Smooth muscle cell (in vitro differentiated cells): ENCODE data around the gene SLC25A28. TPM values are rescaled to one million over a fixed set of nuclear protein-coding genes. Genes with fewer than 3 reads are reported as not detected.

Experiments used
- DNase-seq: peaks from one replicate; lab custom pipeline; 2025; ENCODE audit not compliant: unreplicated experiment; lab: John Stamatoyannopoulos, UW
- H2AFZ ChIP-seq: fragments of 200-600 bp; sonication (generic); 2 replicates; pipeline ENCODE4 v1.6.0; 2016; ENCODE audit warnings: antibody characterized with exemption, low read depth, mild to moderate bottlenecking
- H3F3A ChIP-seq: fragments of 200-600 bp; sonication (generic); 2 replicates; pipeline ENCODE4 v1.6.0; 2017; ENCODE audit warnings: antibody characterized with exemption, low read depth
- H3K27ac ChIP-seq: fragments of 200-600 bp; sonication (generic); 2 replicates; pipeline ENCODE4 v1.5.1; 2016; ENCODE audit warnings: low read depth, mild to moderate bottlenecking
- H3K27me3 ChIP-seq: fragments of 200-600 bp; sonication (generic); 2 replicates; pipeline ENCODE4 v1.6.1; 2016; ENCODE audit warnings: low read depth, mild to moderate bottlenecking
- H3K36me3 ChIP-seq: fragments of 200-600 bp; sonication (generic); 2 replicates; pipeline ENCODE4 v1.5.1; 2016; ENCODE audit warnings: low read depth
- H3K4me1 ChIP-seq: fragments of 200-600 bp; sonication (generic); 2 replicates; pipeline ENCODE4 v1.5.1; 2016; ENCODE audit warnings: low read depth
- H3K4me2 ChIP-seq: fragments of 200-600 bp; sonication (generic); 2 replicates; pipeline ENCODE4 v1.6.0; 2016; ENCODE audit warnings: mild to moderate bottlenecking
- H3K4me3 ChIP-seq: fragments of 200-600 bp; sonication (generic); 2 replicates; pipeline ENCODE4 v1.5.1; 2016; ENCODE audit warnings: mild to moderate bottlenecking
- H3K79me2 ChIP-seq: fragments of 200-600 bp; sonication (generic); 2 replicates; pipeline ENCODE4 v1.6.0; 2016; ENCODE audit warnings: low read depth, mild to moderate bottlenecking
- H3K9ac ChIP-seq: fragments of 200-600 bp; sonication (generic); 2 replicates; pipeline ENCODE4 v1.6.0; 2016; ENCODE audit warnings: low read depth
- H3K9me3 ChIP-seq: fragments of 200-600 bp; sonication (generic); replicated peaks from 2 replicates; pipeline ENCODE4 v1.5.1; 2016; ENCODE audit warnings: low read depth
- H4K20me1 ChIP-seq: fragments of 200-600 bp; sonication (generic); 2 replicates; pipeline ENCODE4 v1.6.0; 2016; ENCODE audit warnings: low read depth
- CTCF ChIP-seq: fragments of 200-600 bp; sonication (generic); IDR thresholded peaks from 2 replicates; pipeline ENCODE4 v1.5.1; 2017; ENCODE audit warnings: borderline replicate concordance, mild to moderate bottlenecking, antibody characterized with exemption; ENCODE audit not compliant: insufficient read depth, poor library complexity, severe bottlenecking
- whole genome bisulfite sequencing: methylation state at CpG from one replicate; pipeline ENCODE4 v1.1.7; 2016; ENCODE audit warnings: low lambda C conversion rate; 5-methylcytosine and 5-hydroxymethylcytosine counted together
- polyA plus RNA-seq: library from polyadenylated mRNA; unstranded; fragments of >200 nt; fragmentation: Nextera tagmentation; extraction: Ambion mirVana; gene quantifications from 2 replicates; pipeline ENCODE4 v1.2.1, GENCODE V29; 2016
- small RNA-seq: library from RNA; depleted of rRNA; stranded (forward); fragments of <200 nt; gene quantifications from one replicate; pipeline ENCODE3, GENCODE V24; 2014
- total RNA-seq: library from RNA; depleted of rRNA; stranded (reverse); fragments of >200 nt; gene quantifications from 2 replicates; pipeline ENCODE4 v1.2.3, GENCODE V29; 2014

The SLC25A28 gene
- total and polyA plus RNA-seq, 2 experiments from 2014 or later = 35.0 to 43.3 TPM

- Histone ChIP-seq H3K79me2 (no peaks in the 10 kb centered on the region), H3F3A (no peaks in the 10 kb centered on the region), H2AFZ (no peak overlapping the region), H3K9ac (no peak overlapping the region), H3K36me3 (no peaks in the 10 kb centered on the region), H3K9me3 (no peaks in the 10 kb centered on the region), H3K4me1 (peaks cover 4% of the 10 kb centered on the region), H3K27me3 (peaks cover 25% of the 10 kb centered on the region), H3K4me3 (no peak overlapping the region), H4K20me1 (no peaks in the 10 kb centered on the region), H3K4me2 (no peak overlapping the region), H3K27ac (no peak overlapping the region)
- no peak for TF ChIP-seq CTCF
- no peak for DNase-seq
- 94% methylated on average over 4 of the region's 4 CpGs for WGBS
These were observed 55.1 kb downstream of the SLC25A28 start for GRCh38 chr10:99565166-99565565.

GRCh38 chr10:99564361-99564760 lies 55.9 kb downstream of the SLC25A28 start:
- Histone ChIP-seq H3K9ac (no peak overlapping the region), H4K20me1 (no peaks in the 10 kb centered on the region), H3K27me3 (peaks cover 28% of the 10 kb centered on the region), H2AFZ (no peak overlapping the region), H3K36me3 (no peaks in the 10 kb centered on the region), H3K4me2 (no peak overlapping the region), H3F3A (no peaks in the 10 kb centered on the region), H3K27ac (no peak overlapping the region), H3K9me3 (no peaks in the 10 kb centered on the region), H3K4me1 (peaks cover 4% of the 10 kb centered on the region), H3K4me3 (no peak overlapping the region), H3K79me2 (no peaks in the 10 kb centered on the region)
- WGBS = 71% methylated on average over 3 of the region's 3 CpGs
- no peak for TF ChIP-seq CTCF
- no peak for DNase-seq

GRCh38 chr10:99562631-99563030 lies 57.6 kb downstream of the SLC25A28 start:
- peaks cover 4% of the 10 kb centered on the region for H3K4me1 ChIP-seq
- 64% methylated on average over 2 of the region's 2 CpGs for WGBS

More at GRCh38 chr10:99562631-99563030, 57.6 kb downstream of the SLC25A28 start:
- H3K79me2 ChIP-seq = no peaks in the 10 kb centered on the region
- TF ChIP-seq CTCF = no peak
- peaks cover 28% of the 10 kb centered on the region for H3K27me3 ChIP-seq
- H3K4me3 ChIP-seq = no peak overlapping the region
- no peak overlapping the region for H3K4me2 ChIP-seq
- H3K27ac ChIP-seq = no peak overlapping the region
- no peaks in the 10 kb centered on the region for H4K20me1 ChIP-seq
- H3F3A ChIP-seq = no peaks in the 10 kb centered on the region
- no peaks in the 10 kb centered on the region for H3K36me3 ChIP-seq
- no peak overlapping the region for H3K9ac ChIP-seq
- no peaks in the 10 kb centered on the region for H3K9me3 ChIP-seq
- no peak for DNase-seq
- H2AFZ ChIP-seq = no peak overlapping the region

Small RNA genes lying within 50 kb of the gene (small RNA-seq; reads per million reads assigned to genes)
- not detected for gene AL133353.1

Other genes starting within 250 kb of the SLC25A28 start
- 22.0 and 34.7 TPM in 2 replicates for gene GOT1, start 189.8 kb downstream of the SLC25A28 start, total RNA-seq
- gene GOT1, start 189.8 kb downstream of the SLC25A28 start, polyA plus RNA-seq = 38.6 and 44.4 TPM in 2 replicates
- gene NKX2-3, start 87.5 kb downstream of the SLC25A28 start, total RNA-seq = not detected in 2 replicates
- gene NKX2-3, start 87.5 kb downstream of the SLC25A28 start, polyA plus RNA-seq = not detected in 2 replicates
- 39.9 and 41.1 TPM in 2 replicates for gene ENTPD7, start 39.1 kb upstream of the SLC25A28 start, total RNA-seq
- 7.5 and 7.9 TPM in 2 replicates for gene ENTPD7, start 39.1 kb upstream of the SLC25A28 start, polyA plus RNA-seq
- gene COX15, start 111.7 kb upstream of the SLC25A28 start, total RNA-seq = 21.3 and 22.5 TPM in 2 replicates
- gene COX15, start 111.7 kb upstream of the SLC25A28 start, polyA plus RNA-seq = 16.9 and 19.1 TPM in 2 replicates
- gene CUTC, start 111.8 kb upstream of the SLC25A28 start, total RNA-seq = 15.2 and 16.0 TPM in 2 replicates
- gene CUTC, start 111.8 kb upstream of the SLC25A28 start, polyA plus RNA-seq = 20.1 and 24.2 TPM in 2 replicates
- 0.36 and 0.72 TPM in 2 replicates for gene ABCC2, start 162.2 kb upstream of the SLC25A28 start, total RNA-seq
- gene ABCC2, start 162.2 kb upstream of the SLC25A28 start, polyA plus RNA-seq = 1.9 and 3.0 TPM in 2 replicates